Tibial nerve (tissue), 3 donors: Measurements from ENCODE around the gene TRMT44.

Source experiments
- CTCF ChIP-seq, 5 experiments: fragments of 200-600 bp in 3 of 5; fragments of 450-650 bp in 2 of 5; sonication (generic) in 3 of 5; IDR thresholded peaks; one replicate each; pipeline ENCODE4 v1.5.1; 2016 to 2019; ENCODE audit warnings: antibody characterized with exemption in 5 of 5, mild to moderate bottlenecking in 3 of 5, moderate library complexity in 2 of 5
- POLR2A ChIP-seq, 2 donors: fragments of 450-650 bp; IDR thresholded peaks; one replicate each; pipeline ENCODE4 v1.6.1; 2017; ENCODE audit warnings: antibody characterized with exemption in 2 of 2, mild to moderate bottlenecking in 2 of 2, moderate library complexity in 2 of 2

- TF ChIP-seq CTCF (IDR thresholded peaks at IDR 0.05) = no peak
- no peak for TF ChIP-seq POLR2A (IDR thresholded peaks at IDR 0.05)
These were observed 53.6 kb downstream of the TRMT44 start for GRCh38 chr4:8494218-8494617.
